Osteoblast (primary cell): ENCODE measurements around the gene LASP1. TPM values are rescaled to one million over a fixed set of nuclear protein-coding genes. Genes with fewer than 3 reads are reported as not detected.

ENCODE experiments used
- DNase-seq: peaks from one replicate; pipeline ENCODE4 v3.0.0; 2011; ENCODE audit warnings: low spot score, mixed read lengths; ENCODE audit not compliant: insufficient read length; ENCODE audit errors: missing footprints
- H2AFZ ChIP-seq: 2 replicates; pipeline ENCODE4 v1.6.0; 2011; ENCODE audit warnings: mild to moderate bottlenecking, low read length
- H3K27ac ChIP-seq: 2 replicates; pipeline ENCODE4 v1.5.1; 2011; ENCODE audit warnings: mild to moderate bottlenecking, low read depth, low read length, moderate library complexity
- H3K27me3 ChIP-seq: 2 replicates; pipeline ENCODE4 v1.6.0; 2012; ENCODE audit warnings: mild to moderate bottlenecking, control low read depth, inconsistent platforms, low read length, moderate library complexity; ENCODE audit not compliant: insufficient read depth
- H3K36me3 ChIP-seq: 2 replicates; pipeline ENCODE4 v1.5.1; 2011; ENCODE audit warnings: mild to moderate bottlenecking, low read length, control low read depth, moderate library complexity; ENCODE audit not compliant: insufficient read depth
- H3K4me1 ChIP-seq: 2 replicates; pipeline ENCODE4 v1.5.1; 2011; ENCODE audit warnings: mild to moderate bottlenecking, low read length, control low read depth, moderate library complexity; ENCODE audit not compliant: insufficient read depth
- H3K4me2 ChIP-seq: 2 replicates; pipeline ENCODE4 v1.6.0; 2011; ENCODE audit warnings: mild to moderate bottlenecking, low read length; ENCODE audit not compliant: insufficient read depth
- H3K4me3 ChIP-seq: fragments of 200-600 bp; sonication (generic); 3 replicates; pipeline ENCODE4 v1.5.1; 2012; ENCODE audit warnings: mild to moderate bottlenecking, low read length, inconsistent platforms; ENCODE audit not compliant: insufficient read depth
- H3K79me2 ChIP-seq: 2 replicates; pipeline ENCODE4 v1.6.0; 2012; ENCODE audit warnings: mild to moderate bottlenecking, low read length, control low read depth, inconsistent platforms; ENCODE audit not compliant: insufficient read depth
- H3K9me3 ChIP-seq: 2 replicates; pipeline ENCODE4 v1.5.1; 2011; ENCODE audit warnings: low read depth, low read length, control low read depth
- H4K20me1 ChIP-seq: 2 replicates; pipeline ENCODE4 v1.6.0; 2012; ENCODE audit warnings: mild to moderate bottlenecking, low read length, control low read depth; ENCODE audit not compliant: insufficient read depth
- CTCF ChIP-seq: IDR thresholded peaks from 2 replicates; pipeline ENCODE4 v1.5.1; 2011; ENCODE audit warnings: mild to moderate bottlenecking, low read depth, low read length, moderate library complexity; ENCODE audit errors: extremely low read depth
- total RNA-seq: library from RNA; depleted of rRNA; stranded (reverse); fragments of >200 nt; gene quantifications from 2 replicates; pipeline ENCODE4 v1.2.3, GENCODE V29; 2012

Gene LASP1
- total RNA-seq, 1 donor = 228 TPM

- Histone ChIP-seq H3K27ac (no peak overlapping the region), H3K27me3 (no peaks in the 10 kb centered on the region), H3K4me1 (peaks cover 20% of the 10 kb centered on the region), H3K79me2 (peaks cover 26% of the 10 kb centered on the region), H3K4me2 (no peak overlapping the region), H4K20me1 (peaks cover 66% of the 10 kb centered on the region), H3K9me3 (no peaks in the 10 kb centered on the region), H2AFZ (no peak overlapping the region), H3K4me3 (no peak overlapping the region), H3K36me3 (peaks cover 72% of the 10 kb centered on the region)
- TF ChIP-seq CTCF = no peak
- DNase-seq = no peak
Observed at GRCh38 chr17:38918916-38919315, 49.1 kb downstream of the LASP1 start.

DNA sequence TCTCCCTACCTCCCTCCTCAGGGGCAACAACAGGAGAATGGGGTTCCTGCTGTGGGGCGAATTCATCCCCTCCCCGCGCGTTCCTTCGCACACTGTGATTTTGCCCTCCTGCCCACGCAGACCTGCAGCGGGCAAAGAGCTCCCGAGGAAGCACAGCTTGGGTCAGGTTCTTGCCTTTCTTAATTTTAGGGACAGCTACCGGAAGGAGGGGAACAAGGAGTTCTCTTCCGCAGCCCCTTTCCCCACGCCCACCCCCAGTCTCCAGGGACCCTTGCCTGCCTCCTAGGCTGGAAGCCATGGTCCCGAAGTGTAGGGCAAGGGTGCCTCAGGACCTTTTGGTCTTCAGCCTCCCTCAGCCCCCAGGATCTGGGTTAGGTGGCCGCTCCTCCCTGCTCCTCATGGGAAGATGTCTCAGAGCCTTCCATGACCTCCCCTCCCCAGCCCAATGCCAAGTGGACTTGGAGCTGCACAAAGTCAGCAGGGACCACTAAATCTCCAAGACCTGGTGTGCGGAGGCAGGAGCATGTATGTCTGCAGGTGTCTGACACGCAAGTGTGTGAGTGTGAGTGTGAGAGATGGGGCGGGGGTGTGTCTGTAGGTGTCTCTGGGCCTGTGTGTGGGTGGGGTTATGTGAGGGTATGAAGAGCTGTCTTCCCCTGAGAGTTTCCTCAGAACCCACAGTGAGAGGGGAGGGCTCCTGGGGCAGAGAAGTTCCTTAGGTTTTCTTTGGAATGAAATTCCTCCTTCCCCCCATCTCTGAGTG, 49.6 kb downstream of the LASP1 start:
- no peaks in the 10 kb centered on the region for H3K9me3 ChIP-seq
- no peak overlapping the region for H3K4me3 ChIP-seq
- no peak overlapping the region for H2AFZ ChIP-seq
- H3K27me3 ChIP-seq = no peaks in the 10 kb centered on the region
- H3K27ac ChIP-seq = no peak overlapping the region
- no peak for TF ChIP-seq CTCF
- peaks cover 61% of the 10 kb centered on the region for H4K20me1 ChIP-seq
- H3K79me2 ChIP-seq = peaks cover 20% of the 10 kb centered on the region
- no peak overlapping the region for H3K4me2 ChIP-seq
- H3K4me1 ChIP-seq = peaks cover 20% of the 10 kb centered on the region
- H3K36me3 ChIP-seq = peaks cover 66% of the 10 kb centered on the region
- DNase-seq = no peak

DNA sequence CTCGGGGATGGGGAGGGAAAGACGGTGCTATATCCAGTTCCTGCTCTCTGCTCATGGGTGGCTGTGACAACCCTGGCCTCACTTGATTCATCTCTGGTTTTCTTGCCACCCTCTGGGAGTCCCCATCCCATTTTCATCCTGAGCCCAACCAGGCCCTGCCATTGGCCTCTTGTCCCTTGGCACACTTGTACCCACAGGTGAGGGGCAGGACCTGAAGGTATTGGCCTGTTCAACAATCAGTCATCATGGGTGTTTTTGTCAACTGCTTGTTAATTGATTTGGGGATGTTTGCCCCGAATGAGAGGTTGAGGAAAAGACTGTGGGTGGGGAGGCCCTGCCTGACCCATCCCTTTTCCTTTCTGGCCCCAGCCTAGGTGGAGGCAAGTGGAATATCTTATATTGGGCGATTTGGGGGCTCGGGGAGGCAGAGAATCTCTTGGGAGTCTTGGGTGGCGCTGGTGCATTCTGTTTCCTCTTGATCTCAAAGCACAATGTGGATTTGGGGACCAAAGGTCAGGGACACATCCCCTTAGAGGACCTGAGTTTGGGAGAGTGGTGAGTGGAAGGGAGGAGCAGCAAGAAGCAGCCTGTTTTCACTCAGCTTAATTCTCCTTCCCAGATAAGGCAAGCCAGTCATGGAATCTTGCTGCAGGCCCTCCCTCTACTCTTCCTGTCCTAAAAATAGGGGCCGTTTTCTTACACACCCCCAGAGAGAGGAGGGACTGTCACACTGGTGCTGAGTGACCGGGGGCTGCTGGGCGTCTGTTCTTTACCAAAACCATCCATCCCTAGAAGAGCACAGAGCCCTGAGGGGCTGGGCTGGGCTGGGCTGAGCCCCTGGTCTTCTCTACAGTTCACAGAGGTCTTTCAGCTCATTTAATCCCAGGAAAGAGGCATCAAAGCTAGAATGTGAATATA, 50.8 kb downstream of the LASP1 start:
- Histone ChIP-seq H3K27me3 (no peaks in the 10 kb centered on the region), H4K20me1 (peaks cover 49% of the 10 kb centered on the region), H2AFZ (no peak overlapping the region), H3K4me3 (no peak overlapping the region), H3K27ac (no peak overlapping the region), H3K9me3 (no peaks in the 10 kb centered on the region), H3K4me1 (peaks cover 20% of the 10 kb centered on the region), H3K4me2 (no peak overlapping the region), H3K79me2 (peaks cover 9% of the 10 kb centered on the region), H3K36me3 (peaks cover 55% of the 10 kb centered on the region)
- DNase-seq = no peak
- TF ChIP-seq CTCF = no peak
